GM19238 (cell line): ENCODE results near the gene S1PR1.

ENCODE experiments used
- DNase-seq: peaks from one replicate; pipeline ENCODE4 v3.0.0; 2011; ENCODE audit warnings: low spot score; ENCODE audit not compliant: insufficient read length

S1PR1 gene

DNA sequence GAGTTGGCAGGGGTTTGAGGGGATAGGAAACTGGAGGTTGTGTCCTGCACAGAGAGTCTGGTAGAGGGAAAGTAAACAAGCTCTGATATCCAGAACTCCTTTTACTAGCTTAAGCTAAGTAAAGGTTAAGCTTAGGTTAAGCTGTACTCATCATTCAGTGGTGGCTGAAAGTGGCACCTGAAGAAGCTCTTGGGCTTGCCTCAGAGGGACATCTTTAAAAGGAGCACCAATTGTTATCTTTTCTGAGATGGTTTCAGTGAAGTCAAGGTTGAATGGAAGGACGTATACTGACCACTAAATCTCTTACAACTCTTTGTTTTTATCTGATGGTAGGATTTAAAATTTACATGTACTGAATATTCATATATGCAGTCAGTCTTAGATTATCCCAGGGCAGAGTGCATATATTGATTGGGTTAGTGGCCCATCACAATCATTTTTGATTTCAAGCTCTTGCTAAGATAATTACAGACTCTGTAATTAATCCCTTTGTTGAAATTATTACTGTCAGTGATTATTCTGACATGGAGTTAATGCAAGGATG lies 43.3 kb downstream of the S1PR1 start:
- no peak for DNase-seq

DNA sequence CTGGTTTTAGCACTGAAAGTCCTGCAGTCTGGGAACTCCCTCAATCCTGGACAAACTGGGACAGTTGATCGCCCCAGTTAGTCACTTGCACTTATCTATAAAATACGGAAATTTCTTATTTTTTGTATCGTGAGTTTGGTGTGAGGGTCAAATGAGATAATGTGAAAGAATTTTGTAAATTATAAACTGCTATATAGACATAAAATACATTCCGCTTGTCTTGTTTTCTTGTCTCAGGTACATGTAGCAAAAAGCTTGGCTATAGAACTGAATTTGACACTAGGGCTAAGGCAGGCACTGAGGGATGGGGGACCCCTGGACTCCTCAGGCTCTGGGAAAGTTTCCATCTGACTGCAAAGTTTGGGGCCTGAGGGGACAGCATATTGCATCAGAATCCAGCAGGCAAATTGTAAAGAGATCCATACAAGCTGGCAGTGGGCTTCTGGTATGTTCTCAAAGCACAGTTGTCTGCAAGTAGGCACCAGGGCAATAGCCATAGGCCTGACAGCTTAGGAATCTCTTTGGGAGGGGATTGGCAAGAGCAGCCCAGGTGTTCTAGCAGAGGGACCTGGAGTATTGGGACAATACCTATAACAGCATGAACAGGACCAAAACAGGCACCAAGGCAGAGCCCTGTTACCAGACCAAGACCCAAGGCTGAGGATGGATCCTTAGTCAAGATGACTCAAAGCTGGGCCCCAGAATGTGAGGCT lies 44.3 kb downstream of the S1PR1 start:
- DNase-seq, result no peak

DNA sequence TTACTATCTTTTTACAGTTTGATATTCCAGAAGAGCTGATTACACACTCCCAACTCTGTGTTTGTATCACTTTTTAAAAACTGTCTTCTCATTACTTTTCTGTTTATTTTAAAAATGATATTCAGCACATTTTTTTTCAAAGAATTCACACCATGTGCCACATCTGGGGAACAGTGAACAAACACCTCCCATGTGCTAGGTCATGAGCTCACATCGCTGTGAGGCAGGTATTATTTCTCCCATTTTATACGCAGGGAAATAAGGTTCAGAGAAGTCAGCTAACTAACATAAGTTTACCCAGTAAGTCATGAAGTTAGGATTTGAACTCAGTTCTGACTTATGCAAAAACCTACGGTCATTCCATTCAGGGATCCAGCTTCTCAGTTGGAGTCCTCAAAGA lies 44.9 kb downstream of the S1PR1 start:
- no peak for DNase-seq

DNA sequence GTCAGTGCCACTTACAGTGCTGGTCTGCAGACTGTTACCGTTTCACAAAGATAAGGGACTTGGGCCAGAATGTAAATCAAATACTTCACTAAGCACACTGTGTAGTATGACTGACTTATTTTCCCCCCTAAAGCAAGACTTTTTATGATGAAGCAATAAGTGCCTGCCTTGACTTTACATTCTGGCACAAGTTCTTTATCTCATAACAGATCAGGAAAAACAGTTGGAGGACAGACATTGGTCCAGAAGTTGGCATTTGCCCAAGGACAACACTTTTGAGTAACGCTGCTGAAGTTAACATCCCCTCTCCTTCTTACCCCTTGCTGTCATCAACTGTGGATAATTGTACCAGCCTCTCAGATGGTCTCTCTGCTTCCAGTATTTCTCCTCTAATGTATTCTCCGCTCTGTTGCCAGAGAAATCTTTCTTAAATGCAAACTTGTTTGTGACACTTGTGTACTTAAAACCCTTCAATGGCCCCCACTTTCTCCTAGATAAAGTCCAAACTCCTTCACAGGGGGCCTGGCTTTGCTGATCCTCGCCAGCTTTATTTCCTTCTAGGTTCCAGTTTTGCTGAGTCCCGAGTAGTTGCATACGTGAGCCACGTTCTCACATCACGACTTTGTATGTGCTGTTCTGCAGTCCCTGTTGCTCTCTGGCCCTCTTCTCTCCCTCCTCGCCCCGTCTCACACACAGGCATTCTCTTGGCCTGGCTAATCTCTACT lies 45.7 kb downstream of the S1PR1 start:
- DNase-seq, result no peak

DNA sequence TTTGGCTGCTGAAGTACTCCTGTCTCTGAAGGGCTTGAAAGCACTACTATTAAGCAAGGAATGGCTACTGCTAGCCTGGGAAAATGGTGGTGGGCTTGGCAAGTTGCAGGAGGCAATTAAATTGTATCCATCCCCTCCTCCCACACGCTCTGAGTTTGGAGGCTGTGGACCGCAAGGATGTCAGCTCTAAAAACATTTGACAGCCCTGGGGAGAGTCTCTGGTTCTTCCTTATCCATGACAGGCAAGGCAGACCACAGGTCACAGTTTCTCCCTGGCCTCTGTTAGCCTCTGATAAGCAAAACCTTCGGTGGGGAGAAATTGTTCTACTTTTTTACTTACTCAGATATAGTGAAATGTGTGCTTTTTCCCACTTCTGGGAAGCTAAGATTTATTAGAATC lies 46.6 kb downstream of the S1PR1 start:
- DNase-seq, result no peak

DNA sequence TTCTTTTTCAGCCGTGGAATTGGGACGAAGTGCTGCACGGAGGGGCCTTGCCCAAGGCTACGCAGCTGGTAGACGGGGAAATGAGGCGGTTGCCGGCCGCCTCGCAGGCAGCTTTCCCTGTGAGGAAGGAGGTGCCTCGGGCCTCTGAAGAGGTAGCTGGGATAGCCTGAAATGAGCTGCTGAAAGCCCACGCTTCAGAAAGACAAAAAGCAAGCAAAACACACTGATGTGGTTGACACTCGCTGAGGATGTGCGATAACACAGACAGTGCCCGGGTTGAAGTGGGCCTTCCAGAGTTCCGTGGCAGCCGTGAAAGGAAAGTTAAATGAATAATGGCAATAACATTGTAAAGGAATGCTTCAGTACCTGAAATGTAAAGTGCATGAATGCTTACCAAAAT lies 47.2 kb downstream of the S1PR1 start:
- no peak for DNase-seq

DNA sequence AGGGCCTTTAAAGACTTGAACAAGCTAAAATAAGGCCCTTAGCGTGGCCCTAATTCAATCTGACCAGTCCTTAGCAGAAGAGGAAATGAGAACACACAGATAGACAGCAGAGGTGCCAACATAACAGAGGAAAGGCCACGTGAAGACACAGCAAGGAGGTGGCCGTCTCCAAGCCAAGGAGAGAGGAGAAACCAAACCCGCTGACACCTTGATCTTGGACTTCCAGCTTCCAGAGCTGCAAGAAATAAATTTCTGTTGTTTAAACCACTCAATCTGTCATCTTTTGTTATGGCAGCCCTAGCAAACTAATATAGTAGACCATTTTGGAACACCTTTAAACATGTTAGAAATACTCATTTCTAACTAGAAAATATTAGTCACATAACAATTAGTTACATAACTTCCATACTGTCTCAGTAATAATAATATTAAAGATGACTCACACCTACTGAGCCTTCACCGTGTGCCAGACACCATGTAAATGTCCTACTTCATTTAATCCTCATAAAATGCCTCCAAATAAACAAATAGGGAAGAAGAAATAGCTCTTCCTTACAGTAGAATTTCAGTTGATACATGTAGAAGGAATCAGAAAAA lies 47.9 kb downstream of the S1PR1 start:
- no peak for DNase-seq

DNA sequence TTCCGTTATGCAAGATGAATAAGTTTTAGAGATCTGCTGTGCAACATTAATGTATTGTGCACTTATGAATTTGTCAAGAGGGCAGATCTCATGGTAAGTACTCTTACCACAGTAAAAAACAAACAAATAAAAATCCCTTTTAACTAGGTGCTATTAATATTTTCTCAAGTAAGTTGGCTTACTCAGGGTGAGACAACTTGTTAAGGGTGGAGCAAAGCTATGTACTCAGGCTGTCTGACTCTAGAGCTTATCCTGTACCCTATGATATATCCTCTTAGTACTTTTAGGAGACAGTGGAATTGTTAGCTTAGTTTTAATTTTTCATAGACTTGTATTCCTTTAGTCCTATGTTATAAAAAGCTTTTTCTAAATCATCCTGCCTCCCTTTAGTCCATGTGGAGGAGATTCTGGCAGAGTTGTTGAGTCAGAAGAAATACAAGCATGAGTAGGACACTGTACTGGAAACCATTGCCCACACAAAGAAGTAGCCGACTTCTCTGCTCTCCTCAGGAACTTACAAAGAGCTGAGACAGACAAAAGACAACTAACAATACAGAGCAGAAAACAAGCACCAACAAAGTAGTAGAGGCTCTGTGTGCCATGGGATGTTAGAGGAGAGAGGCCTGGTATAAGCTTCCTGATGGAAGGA lies 49.2 kb downstream of the S1PR1 start:
- no peak for DNase-seq

DNA sequence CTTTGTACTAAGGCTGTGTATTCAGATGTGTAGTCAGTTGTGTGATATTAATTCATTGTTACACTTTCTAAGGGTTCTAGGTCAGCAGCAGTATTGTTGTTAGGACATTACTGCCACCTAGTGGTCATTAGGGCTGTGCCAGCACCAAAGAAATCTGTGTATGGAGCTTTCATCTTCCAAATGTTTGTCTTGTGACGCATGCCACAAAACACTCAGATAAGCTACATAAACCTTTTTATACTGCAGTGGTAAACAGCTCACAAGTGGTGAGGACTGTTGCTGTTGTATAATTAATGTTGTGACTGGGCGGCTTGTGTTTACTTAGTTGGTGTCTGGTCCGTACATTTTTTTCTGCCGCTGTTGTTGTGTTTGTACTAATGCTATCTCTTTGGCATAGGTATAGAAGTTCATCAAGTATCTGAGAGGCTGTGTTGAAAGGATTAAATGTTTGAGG lies 51.7 kb downstream of the S1PR1 start:
- no peak for DNase-seq

DNA sequence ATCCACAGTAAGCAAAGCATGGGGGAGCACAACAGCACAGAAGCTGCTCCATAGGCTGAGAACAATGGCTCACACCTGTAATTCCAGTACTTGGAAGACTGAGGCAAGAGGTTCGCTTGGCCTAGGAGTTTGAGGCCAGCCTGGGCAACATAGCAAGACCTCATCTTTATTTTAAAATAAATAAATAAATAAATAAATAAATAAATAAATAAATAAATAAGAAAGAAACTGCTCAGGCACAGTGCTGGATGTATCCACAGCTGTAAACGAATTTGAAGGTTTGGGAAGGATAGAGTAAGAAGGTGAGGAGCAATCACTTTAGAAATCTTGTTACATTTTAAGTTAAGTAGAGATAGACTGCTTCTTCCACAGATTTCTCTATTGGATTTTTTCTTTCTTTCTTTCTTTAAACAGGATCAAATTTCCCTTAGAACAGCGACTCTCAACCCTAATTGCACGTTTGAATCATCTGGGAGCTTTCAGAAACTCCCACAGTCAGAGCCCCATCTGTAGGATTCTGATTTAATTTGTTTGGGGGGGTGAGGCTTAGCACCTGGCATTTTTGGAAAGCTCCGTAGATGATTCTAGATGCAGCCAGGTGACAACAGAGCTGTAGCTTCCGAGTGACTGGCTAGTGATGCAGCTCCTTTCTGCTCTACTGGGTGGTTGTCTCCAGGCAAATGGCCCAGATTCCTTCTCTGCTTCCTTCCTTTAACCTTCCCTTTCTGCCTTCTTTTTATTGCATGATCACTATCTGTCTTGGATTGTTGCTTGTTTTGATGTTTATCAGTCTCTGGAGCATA lies 53.5 kb downstream of the S1PR1 start:
- DNase-seq, result no peak
